Posterior vena cava (tissue), 2 donors: Measurements from ENCODE around the gene RNF43. TPM values are rescaled to one million over a fixed set of nuclear protein-coding genes. Genes with fewer than 3 reads are reported as not detected.

Source experiments
- DNase-seq: peaks from one replicate; pipeline ENCODE4 v3.0.0-alpha.2; 2020; ENCODE audit warnings: low spot score
- intact Hi-C, 2 donors: fragments of 100-400 bp; cut with DNase I; formaldehyde crosslinking; loops; one replicate each; pipeline versions ENCODE4 v1.14.1 to v1.14.2; 2022 to 2023
- total RNA-seq, 2 donors: library from RNA; stranded (reverse); fragmentation: NEBNext Ultra II Directional; extraction: Animal tissue kit (Norgen Biotek cat#: 25700); gene quantifications; one replicate each; pipeline ENCODE4 v1.2.1, GENCODE V29; 2021
- donor health status: DM: yes; HTN: yes; CAD: no.
- donor health status: DM: yes; HTN: yes; CAD: no.

The RNF43 gene
- total RNA-seq, 2 donors from 2014 or later: not detected

DNA sequence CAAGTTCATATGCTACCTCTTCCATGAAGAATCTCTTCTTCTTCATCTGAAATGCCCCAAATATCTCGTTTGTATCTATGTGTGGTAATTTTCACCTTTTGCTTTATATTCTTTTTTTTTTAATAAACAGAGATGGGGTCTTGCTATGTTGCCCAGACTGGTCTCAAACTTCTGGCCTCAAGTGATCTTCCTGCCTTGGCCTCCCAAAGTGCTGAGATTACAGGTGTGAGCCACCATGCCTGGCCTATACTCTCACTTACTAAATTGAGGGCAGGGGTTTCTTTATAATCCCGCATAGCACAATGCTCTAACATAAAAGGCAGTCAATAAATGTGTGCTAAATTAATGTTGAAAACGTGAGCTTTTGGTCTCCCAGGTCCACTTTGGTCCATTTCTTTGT, 30.6 kb downstream of the RNF43 start:
- intact Hi-C loops: no loop called here

DNA sequence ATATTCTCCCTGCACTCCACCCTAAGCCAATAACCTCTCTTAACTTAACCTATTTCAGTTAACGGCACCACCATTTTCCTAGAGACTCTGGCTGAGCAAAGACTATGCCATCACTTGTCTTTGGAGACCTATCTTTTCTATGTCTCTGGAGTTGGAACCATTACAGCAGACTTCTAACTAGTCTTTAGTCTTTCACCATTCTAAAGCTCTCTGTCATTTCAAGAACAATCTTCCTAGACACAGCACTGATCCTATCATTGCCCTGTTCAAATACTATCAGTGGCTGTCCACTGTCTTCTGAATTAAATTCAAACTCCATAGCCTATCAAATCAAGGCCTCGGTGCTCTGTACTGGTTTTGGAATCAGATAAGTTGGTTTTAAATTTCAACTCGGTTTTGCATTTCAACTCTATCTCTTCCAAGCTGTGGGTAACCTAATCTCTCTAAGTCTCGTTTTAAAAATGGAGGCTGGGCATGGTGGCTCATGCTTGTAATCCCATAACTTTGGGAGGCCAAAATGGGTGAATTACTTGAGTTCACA, 31.9 kb downstream of the RNF43 start:
- no peak for DNase-seq
- intact Hi-C loops: no loop called here

More for the DNA sequence above, 30.6 kb downstream of the RNF43 start:
- DNase-seq: no peak

DNA sequence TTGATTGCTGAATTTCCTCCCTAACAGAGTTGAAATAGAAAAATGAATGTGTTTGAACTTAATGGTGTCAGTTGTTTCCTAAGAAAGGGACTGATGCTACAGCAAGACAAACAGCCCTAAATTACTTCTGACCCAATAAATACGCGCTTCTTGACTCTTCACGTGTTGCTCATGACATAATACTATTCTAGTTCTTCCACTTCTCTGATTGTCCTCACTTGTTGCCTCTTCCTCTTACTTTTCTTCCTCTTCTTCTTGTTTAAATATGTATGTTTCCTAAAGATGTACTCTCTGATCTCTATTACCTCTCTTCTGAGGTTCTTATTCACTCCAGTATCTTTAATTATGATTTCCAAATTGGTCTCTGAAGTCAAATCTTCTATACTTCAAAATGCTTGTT, 32.4 kb downstream of the RNF43 start:
- no peak for DNase-seq
- intact Hi-C loops: no loop called here

DNA sequence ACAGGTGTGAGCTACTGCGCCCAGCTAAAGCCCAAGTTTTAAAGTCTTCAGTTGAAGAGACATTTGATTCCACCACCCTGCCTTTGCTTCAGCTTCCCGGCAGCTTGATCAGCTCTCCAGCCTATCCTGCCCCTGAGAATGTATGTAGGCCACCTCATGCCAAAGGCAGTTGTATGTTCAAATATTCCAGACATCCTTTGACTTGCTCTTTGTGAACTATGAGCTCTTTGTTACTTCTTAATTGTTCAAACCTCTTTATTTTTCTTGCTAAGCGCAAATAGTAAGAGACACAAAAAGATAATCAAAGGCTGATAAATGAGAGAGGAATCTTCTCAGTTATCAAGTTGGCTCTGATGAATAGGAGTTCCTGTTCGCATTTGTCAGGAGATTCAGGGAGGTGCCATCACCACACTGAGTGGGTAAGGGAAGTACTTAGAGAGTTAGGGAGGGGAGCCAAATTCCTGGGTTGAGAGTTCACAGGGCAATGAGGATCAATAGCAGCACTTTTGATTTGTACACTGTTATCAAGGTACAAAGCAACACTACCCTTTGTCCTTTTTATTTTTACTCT, 33.4 kb downstream of the RNF43 start:
- no peak for DNase-seq
- intact Hi-C loops: no loop called here

DNA sequence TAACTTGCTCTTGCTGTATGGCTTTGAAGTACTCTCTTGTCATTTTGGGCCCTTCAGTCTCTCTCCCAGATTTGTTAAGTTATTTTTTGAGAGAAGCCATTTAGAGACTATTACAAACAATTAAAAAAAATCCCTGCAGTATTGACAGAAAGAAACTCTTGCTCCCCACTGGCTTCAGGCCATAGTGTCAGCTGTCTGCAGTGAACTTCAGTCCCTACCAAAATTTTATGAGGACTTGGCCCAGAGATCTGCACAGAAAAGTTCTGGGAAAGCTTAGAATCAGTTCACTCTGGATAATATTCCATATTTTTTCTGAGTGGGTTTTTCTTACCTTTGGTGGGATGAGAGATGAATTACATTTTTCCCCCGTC, 34.5 kb downstream of the RNF43 start:
- intact Hi-C loops: no loop called here
- no peak for DNase-seq

DNA sequence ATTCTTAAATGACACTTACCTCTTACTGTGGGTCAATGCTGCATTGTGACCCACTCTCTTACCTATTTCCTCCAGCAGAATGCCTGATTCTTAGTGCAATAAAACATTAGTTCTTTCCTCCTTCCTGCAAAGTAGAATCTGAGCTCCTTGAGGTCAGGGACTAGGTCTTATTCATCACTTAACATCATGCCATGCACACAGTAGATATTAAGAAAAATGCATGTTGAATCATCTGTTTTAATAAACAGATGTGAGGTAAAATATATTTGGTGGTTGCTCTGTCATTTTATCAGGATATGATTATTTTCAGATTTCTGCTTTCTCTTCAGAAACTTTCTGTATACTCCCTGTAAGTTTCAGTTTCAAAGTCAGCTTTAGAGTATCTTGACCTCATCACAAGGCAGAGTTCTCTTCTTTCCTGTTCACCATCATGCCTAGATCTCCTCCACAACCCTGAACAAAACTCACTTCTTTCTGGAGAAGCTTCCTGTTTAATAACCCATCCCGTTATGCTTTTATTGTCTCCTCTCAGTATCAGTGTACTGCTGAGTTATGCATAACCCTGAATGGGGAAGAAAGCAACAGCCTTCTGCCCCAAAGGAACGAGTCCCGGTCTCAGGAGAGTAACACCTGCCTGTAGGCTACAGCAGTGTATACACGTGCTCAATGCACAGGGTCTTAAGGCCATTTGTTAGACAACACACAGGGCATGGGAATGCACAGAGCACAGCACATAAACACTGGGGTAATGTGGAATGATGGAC, 35.0 kb downstream of the RNF43 start:
- DNase-seq: no peak

DNA sequence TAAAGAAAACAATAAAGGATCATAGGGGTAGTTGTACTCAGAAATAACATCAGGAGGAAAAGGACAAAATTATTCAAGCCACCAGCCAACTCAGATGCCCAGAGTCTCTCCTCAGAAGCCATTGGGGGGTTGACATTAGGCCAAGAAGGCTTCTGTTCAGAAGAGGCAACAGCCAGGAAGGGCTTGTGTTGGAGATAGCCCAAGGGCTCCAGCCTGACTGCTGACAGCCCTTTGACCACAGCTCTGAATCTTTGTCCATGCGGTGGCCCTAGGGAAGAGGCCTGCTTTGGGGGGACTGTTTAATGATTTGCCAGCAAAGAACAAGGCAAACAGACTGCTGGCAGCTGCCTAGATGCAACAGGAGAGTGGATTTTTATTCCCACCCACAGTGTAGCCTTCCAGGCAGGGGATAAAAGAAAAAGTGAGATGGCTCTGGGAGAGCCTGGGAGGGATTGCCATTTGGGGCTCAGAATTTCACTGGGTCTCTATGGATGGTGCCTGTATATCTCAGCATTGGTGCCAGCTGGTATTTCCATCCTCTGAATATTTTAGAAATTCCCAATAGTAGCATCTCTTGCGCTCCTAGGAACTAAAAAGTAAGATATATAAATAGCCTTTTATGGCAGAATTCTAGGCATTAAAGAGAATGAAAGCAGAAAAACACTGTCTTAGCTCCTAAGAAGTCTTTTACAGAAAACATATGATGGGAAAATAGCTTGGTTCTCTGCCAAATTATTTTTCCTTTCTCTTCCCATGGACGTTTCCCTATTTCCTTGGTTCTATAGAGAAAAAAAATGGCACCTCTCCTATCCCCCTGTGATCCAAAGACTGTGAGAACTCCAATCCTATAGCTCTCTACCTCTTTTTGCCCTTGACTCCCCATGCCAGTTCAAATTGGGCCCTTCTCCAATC, 36.0 kb downstream of the RNF43 start:
- intact Hi-C loops: no loop called here

More for the DNA sequence above, 35.0 kb downstream of the RNF43 start:
- intact Hi-C loops: no loop called here

DNA sequence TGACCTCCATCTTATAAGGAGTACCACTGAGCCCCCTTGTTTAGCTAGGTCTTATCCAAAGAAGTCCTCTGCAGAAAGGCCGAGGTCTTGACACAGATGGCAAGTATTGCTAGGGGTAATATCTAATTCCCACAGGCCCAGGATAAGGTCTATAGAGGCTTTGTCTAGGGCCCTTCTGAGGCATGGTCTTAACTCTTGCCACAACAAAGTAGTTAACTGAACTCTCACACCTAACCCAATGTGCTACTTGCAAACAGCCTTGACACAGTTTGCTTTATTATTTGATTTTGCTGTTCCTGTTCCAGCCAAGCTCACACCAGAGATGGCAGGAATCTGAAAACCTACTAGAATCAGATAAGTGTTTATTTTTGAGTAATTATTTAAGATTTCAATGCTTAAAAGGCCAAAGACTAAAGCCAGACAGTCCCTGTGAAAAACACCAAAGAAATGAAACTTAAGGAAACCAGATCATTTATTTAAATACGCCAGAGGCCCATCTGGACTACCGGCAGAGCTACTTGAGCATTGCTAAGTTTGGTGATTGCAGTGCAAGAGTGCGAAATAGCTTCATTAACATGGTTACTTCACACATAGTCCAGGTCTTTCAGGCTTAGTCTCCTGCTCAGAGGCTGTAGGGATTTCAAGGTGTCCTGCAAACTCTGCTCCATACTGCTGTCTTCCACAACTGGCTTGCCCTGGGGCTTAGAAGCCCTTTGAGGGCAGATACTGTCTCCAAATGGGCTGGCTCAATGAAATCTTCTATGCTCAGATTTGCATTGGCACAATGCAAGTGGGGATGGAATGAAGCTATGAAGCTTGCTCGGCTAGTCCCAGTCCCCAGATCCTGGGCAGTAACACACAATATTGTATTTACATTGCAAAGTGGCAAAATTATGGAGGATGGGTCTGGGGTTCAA, 36.9 kb downstream of the RNF43 start:
- intact Hi-C loops: no loop called here
- DNase-seq: no peak

More for the DNA sequence above, 36.0 kb downstream of the RNF43 start:
- DNase-seq: no peak

DNA sequence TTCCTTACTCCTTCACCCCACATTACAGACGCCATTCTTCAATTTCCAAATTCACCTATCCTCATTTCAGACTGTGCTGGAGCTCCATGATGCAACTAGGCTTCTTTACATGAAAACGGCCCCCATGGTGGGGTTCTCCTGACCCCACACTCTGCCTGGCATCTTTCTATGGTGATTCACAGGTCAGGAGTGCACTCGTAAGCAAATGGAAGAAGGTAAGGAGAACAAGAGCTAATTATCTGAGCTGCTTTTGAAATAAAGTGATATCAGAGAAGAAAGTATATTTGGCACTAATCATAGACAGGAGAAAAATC, 37.9 kb downstream of the RNF43 start:
- no peak for DNase-seq
- intact Hi-C loops: no loop called here

DNA sequence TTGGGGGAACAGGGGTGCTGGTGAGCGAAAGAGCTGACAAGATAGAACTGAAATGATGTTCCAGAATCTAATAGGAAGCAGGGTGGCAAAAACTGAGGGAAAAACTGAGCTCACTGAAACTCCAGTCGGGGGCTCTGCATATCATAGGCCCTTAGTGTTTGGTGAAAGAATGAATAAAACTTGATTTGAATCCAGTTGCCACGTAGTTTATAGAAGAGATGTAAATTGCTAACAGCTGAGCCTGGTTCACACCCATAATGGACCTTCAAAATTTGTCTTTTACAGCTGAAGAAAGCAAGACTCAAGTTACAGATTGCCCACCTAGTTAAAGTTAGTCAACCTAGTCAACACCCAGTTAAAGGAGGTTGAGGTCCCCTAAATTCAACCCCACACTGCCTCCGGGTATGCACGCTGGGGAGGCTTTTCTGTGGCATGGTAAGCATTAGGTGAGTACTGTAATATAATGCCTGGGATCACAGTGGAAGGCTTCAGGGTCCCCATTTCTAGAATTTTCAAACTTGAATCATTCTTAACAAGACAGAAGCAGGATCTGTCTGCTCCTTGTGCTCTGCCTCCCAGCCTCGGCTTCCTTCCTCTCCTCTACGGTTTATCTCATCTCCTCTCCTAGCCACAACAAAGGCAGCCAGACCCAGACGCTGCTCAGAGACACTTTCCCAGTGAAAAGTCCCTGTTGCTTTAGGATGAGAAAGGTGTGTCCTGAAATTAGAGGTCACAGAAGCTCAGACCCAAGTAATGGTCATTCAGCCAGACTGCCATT, 38.4 kb downstream of the RNF43 start:
- intact Hi-C loops: no loop called here
- DNase-seq: no peak

DNA sequence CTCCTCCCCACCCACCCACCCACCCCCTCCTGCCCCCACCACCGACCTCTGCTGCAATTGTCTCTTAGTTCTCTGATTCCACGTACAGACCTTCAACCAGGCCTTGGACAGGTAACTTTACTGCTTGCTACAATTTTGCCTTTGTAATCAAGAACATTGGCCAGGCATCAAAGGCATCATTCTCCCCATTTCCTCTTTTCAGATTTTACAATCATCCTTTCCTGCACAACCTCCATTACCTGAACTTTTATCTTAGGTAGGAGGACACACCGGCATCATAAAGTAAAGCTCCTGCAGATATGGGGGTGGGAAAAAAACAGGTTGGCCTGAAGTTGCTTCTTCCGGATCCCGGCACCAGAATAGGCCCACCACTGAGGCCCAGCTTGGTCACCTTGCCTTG, 39.7 kb downstream of the RNF43 start:
- DNase-seq: no peak

DNA sequence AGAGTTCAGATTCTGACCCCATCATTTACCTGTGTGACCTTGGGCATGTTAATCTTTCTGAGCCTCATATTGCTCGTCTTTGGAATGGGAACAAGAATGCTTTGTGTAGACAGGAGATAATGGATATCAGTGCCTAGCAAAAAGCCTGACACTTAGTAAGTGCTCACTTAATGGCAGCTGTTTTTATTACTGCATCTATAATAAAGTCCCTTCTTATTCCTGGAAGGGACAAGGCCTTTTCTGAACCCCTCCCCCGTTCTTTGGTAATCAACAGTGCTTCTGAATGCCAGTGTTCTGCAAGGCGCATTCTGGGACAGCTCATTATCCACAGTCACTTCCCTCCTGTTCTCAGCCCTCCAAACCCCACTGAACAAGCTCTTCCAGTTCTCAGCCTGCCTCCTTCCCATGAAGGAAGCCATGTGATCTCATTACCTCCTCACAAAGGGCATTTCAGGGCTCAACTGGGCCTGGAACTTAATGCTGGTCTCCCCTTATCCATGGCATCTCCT, 40.2 kb downstream of the RNF43 start:
- intact Hi-C loops: no loop called here
- no peak for DNase-seq

More for the DNA sequence above, 39.7 kb downstream of the RNF43 start:
- intact Hi-C loops: no loop called here

DNA sequence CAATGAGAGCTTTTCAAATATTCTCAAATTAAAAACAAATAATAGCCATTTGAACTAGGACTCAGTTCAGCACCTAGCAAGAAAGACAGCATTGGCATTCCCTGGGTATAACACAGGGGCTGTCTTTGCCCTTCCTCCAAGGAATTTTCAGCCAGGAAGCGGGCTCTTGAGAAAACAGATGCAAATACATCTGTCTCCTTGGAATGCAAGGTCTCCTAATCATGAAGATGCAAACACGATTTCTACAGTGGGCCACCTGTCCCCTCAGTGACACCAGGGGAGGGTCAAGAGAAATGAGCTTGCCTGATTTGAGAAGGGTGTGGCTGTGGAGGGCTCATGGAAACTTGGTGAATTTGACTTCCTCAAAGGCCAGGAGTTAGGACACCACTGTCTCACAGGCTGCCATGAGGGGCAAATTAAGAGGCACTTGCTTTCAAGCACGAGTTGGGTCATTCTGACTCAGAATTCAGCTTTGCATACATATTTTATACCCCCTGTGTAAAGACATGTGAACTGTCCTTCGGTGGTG, 40.8 kb downstream of the RNF43 start:
- DNase-seq: no peak

DNA sequence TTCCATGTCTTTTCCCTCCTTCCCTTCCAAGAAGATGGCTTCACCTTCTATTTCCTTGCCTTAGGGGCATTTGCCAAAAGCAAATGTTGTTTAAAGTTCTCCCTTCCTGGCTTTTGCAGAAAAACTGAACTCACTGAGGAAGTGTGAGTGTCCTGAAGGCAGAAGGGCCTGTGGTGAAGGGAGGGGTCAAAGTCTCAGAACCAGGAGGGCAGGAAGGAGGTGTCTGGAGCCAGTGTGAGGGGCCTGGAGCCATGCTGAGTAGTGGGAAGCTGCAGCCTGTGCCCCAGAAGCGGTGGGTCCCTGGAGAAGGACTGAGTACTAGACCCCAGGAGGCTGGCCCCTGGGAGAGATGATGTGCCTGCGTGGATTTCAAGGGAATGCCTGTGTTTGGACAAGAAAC, 41.5 kb downstream of the RNF43 start:
- DNase-seq: no peak
- intact Hi-C loops: no loop called here

More for the DNA sequence above, 40.8 kb downstream of the RNF43 start:
- intact Hi-C loops: no loop called here

DNA sequence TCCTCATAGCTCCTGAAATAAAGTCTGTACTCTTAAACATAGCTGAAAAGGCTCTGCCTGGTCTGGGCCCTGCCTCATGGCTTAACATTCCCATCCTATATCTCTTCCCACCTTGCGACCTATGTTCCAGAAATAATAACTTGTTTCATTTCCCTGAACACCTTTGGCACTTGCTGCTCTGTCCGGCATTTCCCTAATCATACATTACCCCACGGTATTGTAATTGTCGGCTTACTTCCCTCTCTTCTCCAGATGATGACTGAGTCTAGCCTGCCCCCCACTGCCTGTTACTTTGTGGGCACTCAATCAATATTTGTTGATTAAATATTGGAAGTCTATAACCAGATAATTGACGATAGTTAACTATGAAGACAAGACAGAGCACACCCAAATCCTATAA, 42.1 kb downstream of the RNF43 start:
- no peak for DNase-seq
- intact Hi-C loops: no loop called here

DNA sequence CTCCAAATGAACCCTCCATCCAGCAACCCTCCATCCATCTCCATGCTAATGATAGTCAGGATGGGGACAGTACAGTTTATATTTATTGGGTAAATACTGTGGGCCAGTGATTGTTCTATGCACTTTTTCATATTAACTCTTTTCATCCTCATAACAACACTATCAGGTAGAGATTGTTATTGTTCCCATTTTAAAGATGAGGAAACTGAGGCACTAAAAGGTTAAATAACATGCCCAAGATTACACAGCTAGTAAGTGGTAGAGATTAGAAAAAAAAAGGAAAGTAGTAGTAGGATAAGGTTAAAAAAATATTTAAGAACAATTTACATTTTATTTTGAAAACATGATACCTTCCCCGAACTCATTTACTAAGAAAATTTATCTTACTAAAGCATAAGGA, 43.4 kb downstream of the RNF43 start:
- intact Hi-C loops: no loop called here
- DNase-seq: no peak

DNA sequence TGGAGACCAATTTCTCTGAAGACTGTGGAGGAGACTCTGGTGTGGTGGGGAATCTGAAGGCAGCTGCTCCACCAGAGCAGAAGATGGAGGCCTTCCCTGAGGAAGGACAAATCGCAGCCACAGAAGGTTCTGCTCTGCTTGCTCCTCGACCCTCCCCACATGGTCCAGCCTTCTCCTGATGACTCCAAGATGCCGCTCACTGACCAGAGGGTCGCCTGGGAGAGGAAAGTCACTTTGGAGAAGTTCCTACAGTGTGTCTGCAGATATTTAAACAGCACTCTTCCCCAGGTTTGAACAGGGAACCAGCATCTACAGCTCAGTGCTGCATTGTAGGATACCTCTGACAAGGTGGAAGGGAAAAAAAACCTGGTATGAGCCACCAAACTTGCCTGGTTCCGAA, 44.3 kb downstream of the RNF43 start:
- intact Hi-C loops: no loop called here
- no peak for DNase-seq
